Prostate gland (tissue), 2 donors: ENCODE results near the gene RBP3. TPM values are rescaled to one million over a fixed set of nuclear protein-coding genes. Genes with fewer than 3 reads are reported as not detected.

Source experiments
- DNase-seq: peaks from one replicate; pipeline ENCODE4 v3.0.0-alpha.2; 2019; ENCODE audit warnings: low spot score
- H3K27ac ChIP-seq, 2 donors: fragments of 200-600 bp; sonication (generic); 2 replicates each; pipeline ENCODE4 v1.5.1; 2017 to 2019
- H3K27me3 ChIP-seq: fragments of 200-600 bp; sonication (generic); replicated peaks from 2 replicates; pipeline ENCODE4 v1.5.1; 2019; ENCODE audit not compliant: insufficient read depth
- H3K36me3 ChIP-seq, 2 donors: fragments of 200-600 bp; sonication (generic); 1 replicate in 1 of 2; 2 replicates in 1 of 2; pipeline versions ENCODE4 v1.5.1 to v1.8.1; 2017 to 2019
- H3K4me1 ChIP-seq: fragments of 200-600 bp; sonication (generic); replicated peaks from 2 replicates; pipeline ENCODE4 v1.5.1; 2019
- H3K4me3 ChIP-seq, 2 donors: fragments of 200-600 bp; sonication (generic); 2 replicates each; pipeline ENCODE4 v1.5.1; 2017 to 2019
- H3K9me3 ChIP-seq: fragments of 200-600 bp; sonication (generic); 2 replicates; pipeline ENCODE4 v1.5.1; 2017
- POLR2A ChIP-seq: fragments of 450-650 bp; IDR thresholded peaks from one replicate; pipeline ENCODE4 v1.6.1; 2016; ENCODE audit warnings: antibody characterized with exemption, mild to moderate bottlenecking
- POLR2AphosphoS5 ChIP-seq: sonication (generic); formaldehyde crosslinking; IDR thresholded peaks from one replicate; pipeline ENCODE4 v1.6.1; 2017; ENCODE audit warnings: antibody characterized with exemption
- WGBS: methylation state at CpG from one replicate; pipeline ENCODE4 v1.1.5; 2018; 5-methylcytosine and 5-hydroxymethylcytosine counted together
- intact Hi-C: fragments of 100-400 bp; cut with DNase I; formaldehyde crosslinking; loops from one replicate; pipeline ENCODE4 v1.14.2; 2022
- total RNA-seq, 2 donors: library from RNA; depleted of rRNA; stranded (reverse); fragments of >200 nt; gene quantifications; one replicate each; pipeline ENCODE4 v1.1.0, GENCODE V29; 2016
- TF ChIP-seq, protein P1 (sequence below), 4 experiments: fragments of 200-600 bp in 2 of 4; fragments of 450-650 bp in 2 of 4; sonication (generic) in 2 of 4; IDR thresholded peaks; 1 replicate in 3 of 4; 2 replicates in 1 of 4; pipeline ENCODE4 v1.5.1; 2016 to 2019; ENCODE audit warnings: antibody characterized with exemption in 4 of 4, mild to moderate bottlenecking in 2 of 4, moderate library complexity in 2 of 4

The RBP3 gene
- total RNA-seq, 2 donors from 2014 or later: not detected

DNA sequence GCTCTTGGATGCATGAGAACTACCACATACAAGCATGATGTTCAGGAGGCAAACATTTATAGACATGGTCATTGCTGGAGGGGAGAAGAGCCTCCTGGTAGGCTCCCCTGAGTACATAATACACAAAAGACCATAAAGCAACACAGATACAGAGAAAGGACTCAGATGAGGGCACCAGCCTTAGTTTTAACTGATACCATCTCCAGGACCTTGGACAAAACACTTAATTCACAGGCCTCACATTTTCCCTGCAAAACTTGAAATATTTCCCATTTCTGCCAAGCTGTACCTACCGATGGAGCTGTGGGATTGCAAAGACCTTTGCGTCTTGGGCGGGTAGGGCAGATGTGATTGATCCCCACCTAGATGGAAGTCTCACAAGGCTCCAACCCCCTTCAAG lies 52.6 kb downstream of the RBP3 start:
- no peak for TF ChIP-seq POLR2A
- no peak for TF ChIP-seq POLR2AphosphoS5
- TF ChIP-seq, protein P1, sequence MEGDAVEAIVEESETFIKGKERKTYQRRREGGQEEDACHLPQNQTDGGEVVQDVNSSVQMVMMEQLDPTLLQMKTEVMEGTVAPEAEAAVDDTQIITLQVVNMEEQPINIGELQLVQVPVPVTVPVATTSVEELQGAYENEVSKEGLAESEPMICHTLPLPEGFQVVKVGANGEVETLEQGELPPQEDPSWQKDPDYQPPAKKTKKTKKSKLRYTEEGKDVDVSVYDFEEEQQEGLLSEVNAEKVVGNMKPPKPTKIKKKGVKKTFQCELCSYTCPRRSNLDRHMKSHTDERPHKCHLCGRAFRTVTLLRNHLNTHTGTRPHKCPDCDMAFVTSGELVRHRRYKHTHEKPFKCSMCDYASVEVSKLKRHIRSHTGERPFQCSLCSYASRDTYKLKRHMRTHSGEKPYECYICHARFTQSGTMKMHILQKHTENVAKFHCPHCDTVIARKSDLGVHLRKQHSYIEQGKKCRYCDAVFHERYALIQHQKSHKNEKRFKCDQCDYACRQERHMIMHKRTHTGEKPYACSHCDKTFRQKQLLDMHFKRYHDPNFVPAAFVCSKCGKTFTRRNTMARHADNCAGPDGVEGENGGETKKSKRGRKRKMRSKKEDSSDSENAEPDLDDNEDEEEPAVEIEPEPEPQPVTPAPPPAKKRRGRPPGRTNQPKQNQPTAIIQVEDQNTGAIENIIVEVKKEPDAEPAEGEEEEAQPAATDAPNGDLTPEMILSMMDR (IDR thresholded peaks at IDR 0.05): no peak
- Histone ChIP-seq H3K4me1 (no peaks in the 10 kb centered on the region), H3K9me3 (no peaks in the 10 kb centered on the region), H3K27ac (no peak overlapping the region), H3K27me3 (no peaks in the 10 kb centered on the region), H3K36me3 (no peaks in the 10 kb centered on the region), H3K4me3 (no peak overlapping the region)
- DNase-seq: no peak
- intact Hi-C loops: no loop called here
- WGBS: 88% methylated on average over 3 of the region's 3 CpGs

DNA sequence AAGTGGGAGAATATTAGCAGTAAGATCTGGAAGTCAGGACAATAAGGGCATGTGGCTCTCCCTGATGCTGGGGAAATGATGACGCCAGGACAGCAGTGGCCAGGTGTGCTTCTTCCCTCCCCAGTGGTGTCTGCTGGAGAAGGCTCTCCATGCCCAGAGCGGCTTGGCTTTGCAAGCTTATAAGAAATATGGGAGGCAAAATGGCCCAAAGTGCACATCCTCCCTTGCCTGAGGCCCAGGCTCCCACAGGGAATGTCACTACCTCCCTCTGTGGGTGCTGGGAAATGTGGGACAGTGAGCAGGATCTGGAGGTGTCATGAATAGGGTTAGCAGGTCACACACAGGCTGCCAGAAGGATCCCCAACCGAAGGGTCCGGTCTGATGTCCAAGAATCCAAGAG lies 53.0 kb downstream of the RBP3 start:
- WGBS: 100% methylated on average over 4 of the region's 4 CpGs
- no peak overlapping the region for H3K4me3 ChIP-seq
- no peaks in the 10 kb centered on the region for H3K4me1 ChIP-seq
- no peaks in the 10 kb centered on the region for H3K9me3 ChIP-seq
- H3K27ac ChIP-seq: no peak overlapping the region
- DNase-seq: no peak
- H3K36me3 ChIP-seq: no peaks in the 10 kb centered on the region
- intact Hi-C loops: no loop called here
- no peaks in the 10 kb centered on the region for H3K27me3 ChIP-seq
- TF ChIP-seq, protein P1 (IDR thresholded peaks at IDR 0.05): no peak
- TF ChIP-seq POLR2AphosphoS5: no peak
- no peak for TF ChIP-seq POLR2A

DNA sequence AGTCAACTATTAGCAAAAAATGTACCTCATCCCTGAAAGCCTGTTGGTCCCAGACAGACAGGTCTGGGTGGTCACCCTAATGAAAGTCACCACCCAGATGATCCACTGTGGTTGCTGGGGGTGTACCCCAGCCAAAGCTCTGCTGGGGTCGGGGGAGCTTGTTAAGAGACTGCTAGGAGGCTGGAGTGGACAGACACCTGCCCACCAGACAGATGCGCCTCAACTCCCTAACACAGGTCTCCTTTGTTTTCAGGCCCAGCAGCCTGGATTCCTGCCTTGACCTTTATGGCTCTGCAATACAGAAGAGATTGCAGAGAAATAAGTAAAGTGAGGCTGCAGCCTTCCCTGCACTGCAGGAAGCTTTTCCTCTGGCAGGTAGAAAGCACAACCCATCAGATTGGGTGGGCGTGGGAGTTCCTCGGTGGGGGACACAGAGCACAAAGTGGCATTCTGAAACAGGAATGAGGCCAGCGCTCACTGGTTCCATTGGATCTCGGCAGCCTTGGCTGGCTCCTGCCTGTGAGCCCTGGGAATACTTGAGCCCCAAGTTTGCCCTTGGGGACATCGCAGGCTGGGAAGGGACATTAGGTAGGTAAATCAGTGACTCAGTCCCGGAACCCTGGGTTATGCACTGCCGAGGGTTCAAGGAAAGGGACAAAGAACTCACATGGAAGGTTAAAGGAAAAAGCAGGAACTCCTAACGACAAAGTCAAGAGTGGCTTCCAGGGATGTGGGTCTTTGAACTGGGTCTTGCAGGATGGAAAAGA lies 53.9 kb downstream of the RBP3 start:
- Histone ChIP-seq H3K27me3 (no peaks in the 10 kb centered on the region), H3K9me3 (no peaks in the 10 kb centered on the region), H3K4me3 (no peak overlapping the region), H3K27ac (no peak overlapping the region), H3K4me1 (no peaks in the 10 kb centered on the region), H3K36me3 (no peaks in the 10 kb centered on the region)
- DNase-seq: no peak
- intact Hi-C loops: no loop called here
- TF ChIP-seq POLR2AphosphoS5 (no peak), POLR2A (no peak)
- TF ChIP-seq, protein P1 (IDR thresholded peaks at IDR 0.05): no peak
- 88% methylated on average over 10 of the region's 10 CpGs for WGBS

GRCh38 chr10:47402641-47403301 lies 54.6 kb downstream of the RBP3 start:
- no peak for DNase-seq
- no peak overlapping the region for H3K27ac ChIP-seq
- H3K9me3 ChIP-seq: no peaks in the 10 kb centered on the region
- no peaks in the 10 kb centered on the region for H3K36me3 ChIP-seq
- TF ChIP-seq POLR2A (no peak), POLR2AphosphoS5 (no peak)
- TF ChIP-seq, protein P1 (IDR thresholded peaks at IDR 0.05): no peak
- H3K4me1 ChIP-seq: no peaks in the 10 kb centered on the region
- intact Hi-C loops: no loop called here
- H3K27me3 ChIP-seq: no peaks in the 10 kb centered on the region
- WGBS: 52% methylated on average over 4 of the region's 4 CpGs
- no peak overlapping the region for H3K4me3 ChIP-seq
